Natural killer cell (primary cell): Measurements from ENCODE around the gene P2RX3. TPM values are rescaled to one million over a fixed set of nuclear protein-coding genes. Genes with fewer than 3 reads are reported as not detected.
A peak's percentile ranks its signal among the peaks of the same experiment; 100 is the strongest.

Source experiments
- ATAC-seq, 3 donors: fragments of 150-1000 bp in 2 of 3; fragments of 200-7000 bp in 1 of 3; cut with Tn5 transposase; 1 replicate in 1 of 3; 2 replicates in 2 of 3; pipeline ENCODE4 v1.10.0; 2021; ENCODE audit warnings: mild to moderate bottlenecking in 2 of 3, moderate library complexity in 2 of 3
- DNase-seq, 2 donors: peaks; one replicate each; pipeline versions ENCODE4 v3.0.0 to v3.0.0-alpha.2; 2013 to 2021; ENCODE audit warnings: mixed read lengths in 1 of 2
- H3K27ac ChIP-seq: one replicate; pipeline ENCODE4 v1.5.1; 2013; ENCODE audit warnings: mild to moderate bottlenecking, low read length
- H3K27me3 ChIP-seq: one replicate; pipeline ENCODE4 v1.6.1; 2013; ENCODE audit warnings: low read length; ENCODE audit not compliant: control insufficient read depth, insufficient read depth
- H3K36me3 ChIP-seq: one replicate; pipeline ENCODE4 v1.6.1; 2013; ENCODE audit warnings: low read length; ENCODE audit not compliant: control insufficient read depth, insufficient read depth
- H3K4me1 ChIP-seq: one replicate; pipeline ENCODE4 v1.6.1; 2013; ENCODE audit warnings: low read length; ENCODE audit not compliant: control insufficient read depth, insufficient read depth
- H3K4me3 ChIP-seq: one replicate; pipeline ENCODE4 v1.5.1; 2013; ENCODE audit warnings: low read length
- H3K9me3 ChIP-seq: one replicate; pipeline ENCODE4 v1.6.1; 2013; ENCODE audit warnings: low read length; ENCODE audit not compliant: control insufficient read depth, insufficient read depth
- H3K27ac Mint-ChIP-seq, 2 donors: one replicate each; pipeline ENCODE4 v1.8.0; 2022; ENCODE audit warnings: mild to moderate bottlenecking in 2 of 2, mixed read lengths in 2 of 2, moderate library complexity in 1 of 2
- H3K27me3 Mint-ChIP-seq, 2 donors: one replicate each; pipeline ENCODE4 v1.8.0; 2022; ENCODE audit warnings: low read depth in 2 of 2, mixed read lengths in 2 of 2
- H3K36me3 Mint-ChIP-seq: one replicate; pipeline ENCODE4 v1.8.0; 2022; ENCODE audit warnings: mixed read lengths
- H3K4me1 Mint-ChIP-seq, 2 donors: one replicate each; pipeline ENCODE4 v1.8.0; 2022; ENCODE audit warnings: mixed read lengths in 2 of 2
- H3K4me3 Mint-ChIP-seq: one replicate; pipeline ENCODE4 v1.8.0; 2022; ENCODE audit warnings: mild to moderate bottlenecking, moderate library complexity, mixed read lengths
- H3K9me3 Mint-ChIP-seq, 2 donors: one replicate each; pipeline ENCODE4 v1.8.0; 2022; ENCODE audit warnings: mixed read lengths in 2 of 2
- CTCF ChIP-seq: fragments of 200-600 bp; IDR thresholded peaks from one replicate; pipeline ENCODE4 v1.8.0; 2022; ENCODE audit warnings: antibody characterized with exemption
- WGBS: methylation state at CpG from one replicate; pipeline ENCODE4 v1.1.7; 2013; ENCODE audit warnings: missing lambda C conversion rate; ENCODE audit not compliant: insufficient coverage; 5-methylcytosine and 5-hydroxymethylcytosine counted together
- intact Hi-C: fragments of 100-400 bp; cut with micrococcal nuclease; formaldehyde crosslinking; loops from one replicate; pipeline ENCODE4 v1.14.2; 2022
- total RNA-seq, 4 donors: library from RNA; stranded (reverse); fragments of 120-200 nt in 1 of 4; gene quantifications; one replicate each; pipeline versions ENCODE4 v1.2.3 to v1.2.4, GENCODE V29; 2013 to 2022

The P2RX3 gene
- total RNA-seq, 3 donors from 2014 or later (not counting 1 experiment from before 2014, with no cell fraction given), result not detected

DNA sequence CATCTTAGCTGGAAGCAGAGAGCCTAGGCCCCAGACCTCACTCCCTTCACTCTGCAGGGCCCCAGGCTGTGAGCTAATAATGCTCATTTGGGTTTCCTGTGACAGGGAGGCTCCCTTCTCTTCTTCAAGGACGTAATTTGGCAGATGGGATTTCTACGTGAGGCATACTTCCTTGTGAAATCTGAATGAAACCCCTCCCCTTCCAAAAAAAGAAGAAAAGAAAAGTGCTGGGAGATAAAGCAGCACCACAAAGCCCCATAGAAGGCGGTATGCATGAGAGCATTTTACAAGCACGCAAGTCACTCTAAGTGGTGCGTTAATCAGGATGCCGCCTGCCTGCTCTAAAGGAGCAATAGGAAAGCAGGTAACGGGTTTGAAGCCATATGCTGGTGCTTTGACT is 5.7 kb downstream of the P2RX3 start:
- peaks cover 21 to 23% of the 10 kb centered on the region in 2 donors for H3K4me1 Mint-ChIP-seq
- H3K9me3 Mint-ChIP-seq, result no peaks in the 10 kb centered on the region
- Histone ChIP-seq H3K4me1 (peaks cover 12% of the 10 kb centered on the region), H3K9me3 (no peaks in the 10 kb centered on the region), H3K27me3 (no peaks in the 10 kb centered on the region), H3K27ac (no peak overlapping the region), H3K4me3 (no peak overlapping the region), H3K36me3 (no peaks in the 10 kb centered on the region)
- H3K27ac Mint-ChIP-seq, result no peak overlapping the region
- 86% methylated on average over 6 of the region's 7 CpGs for WGBS
- H3K27me3 Mint-ChIP-seq, result peaks cover 0 to 11% of the 10 kb centered on the region in 2 donors
- TF ChIP-seq CTCF, result no peak
- DNase-seq (no peak), ATAC-seq (no peak)
- H3K36me3 Mint-ChIP-seq, result no peaks in the 10 kb centered on the region
- intact Hi-C loops, result loop anchor here (2.0 kb wide), 1 partner anchor 457 kb away; no protein-coding TSS in a partner anchor
- H3K4me3 Mint-ChIP-seq, result no peak overlapping the region

DNA sequence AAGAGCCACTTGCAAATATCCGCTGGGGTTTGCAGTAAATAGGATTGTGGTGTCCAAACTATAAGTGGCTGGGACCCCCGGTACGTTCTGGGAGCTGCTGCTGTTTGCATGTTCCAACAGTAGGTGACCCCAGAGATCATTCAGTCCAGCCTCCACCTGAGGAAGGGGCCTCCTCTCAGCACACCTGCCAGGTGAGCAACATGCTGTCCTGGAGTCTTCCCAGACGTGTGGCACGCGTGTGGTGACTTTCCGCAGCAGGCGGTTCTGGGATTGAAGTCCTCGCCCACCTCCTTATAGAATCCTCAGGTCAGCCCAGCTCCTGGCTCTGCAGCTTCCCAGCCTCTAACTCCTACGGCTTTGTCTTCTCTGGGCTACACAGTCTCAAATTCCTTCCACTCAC is 6.7 kb downstream of the P2RX3 start:
- ATAC-seq, result no peak
- no peak for TF ChIP-seq CTCF
- H3K4me1 Mint-ChIP-seq, result peaks cover 21 to 23% of the 10 kb centered on the region in 2 donors

DNA sequence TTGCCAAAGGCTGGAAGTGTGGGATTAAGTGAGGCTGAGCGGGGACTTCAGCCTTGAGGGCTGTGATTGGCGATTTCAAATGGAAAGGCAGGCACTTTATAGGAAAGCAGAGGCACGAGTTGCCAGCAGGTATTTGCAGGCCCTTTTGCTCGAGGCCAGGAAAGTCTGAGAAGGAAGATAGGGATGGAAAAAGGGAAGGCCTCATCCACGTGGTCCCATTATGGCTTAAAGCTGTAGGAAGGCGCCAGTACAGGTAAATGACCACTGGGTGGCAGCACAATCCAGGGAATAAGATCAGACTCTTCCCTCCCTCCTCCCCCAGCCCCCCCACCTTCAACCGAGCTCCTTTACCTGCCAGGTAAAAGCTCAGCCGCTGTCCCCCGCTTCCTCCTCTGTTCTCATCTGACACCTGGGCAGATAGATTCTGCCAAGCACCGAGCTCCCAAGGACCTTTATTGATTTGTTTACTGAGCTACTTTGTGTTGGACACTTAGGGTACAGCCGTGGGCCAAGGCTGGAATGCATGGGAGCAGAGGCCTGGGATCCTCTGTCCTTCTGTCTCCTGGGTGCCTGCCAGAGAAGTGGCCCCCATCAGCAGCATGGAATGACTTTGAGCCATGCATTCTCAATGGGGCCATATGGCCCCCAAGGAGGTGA is 7.5 kb downstream of the P2RX3 start:
- Mint-ChIP-seq H3K4me1 (peaks cover 16 to 19% of the 10 kb centered on the region in 2 donors), H3K27me3 (peaks cover 0 to under 1% of the 10 kb centered on the region in 2 donors), H3K27ac (no peak overlapping the region), H3K4me3 (no peak overlapping the region), H3K9me3 (no peaks in the 10 kb centered on the region), H3K36me3 (no peaks in the 10 kb centered on the region)
- TF ChIP-seq CTCF, result peak; percentile 84
- H3K27ac ChIP-seq, result no peak overlapping the region
- 24% methylated on average over 11 of the region's 11 CpGs for WGBS
- peaks cover 17% of the 10 kb centered on the region for H3K4me1 ChIP-seq
- no peak overlapping the region for H3K4me3 ChIP-seq
- no peaks in the 10 kb centered on the region for H3K9me3 ChIP-seq
- peak; percentile 57 to 88 for DNase-seq
- H3K36me3 ChIP-seq, result no peaks in the 10 kb centered on the region
- H3K27me3 ChIP-seq, result no peaks in the 10 kb centered on the region
- intact Hi-C loops, result loop anchor here (1.0 to 5.0 kb wide), 4 partner anchors 137 to 455 kb away; no protein-coding TSS in a partner anchor
- ATAC-seq, result peak; percentile 69 to 87 (median 86)

More for the DNA sequence above, 6.7 kb downstream of the P2RX3 start:
- Histone ChIP-seq H3K9me3 (no peaks in the 10 kb centered on the region), H3K4me3 (no peak overlapping the region), H3K36me3 (no peaks in the 10 kb centered on the region), H3K4me1 (peaks cover 15% of the 10 kb centered on the region), H3K27ac (no peak overlapping the region), H3K27me3 (no peaks in the 10 kb centered on the region)
- H3K36me3 Mint-ChIP-seq, result no peaks in the 10 kb centered on the region
- intact Hi-C loops, result loop anchor here (1.0 to 5.0 kb wide), 4 partner anchors 137 to 456 kb away; no protein-coding TSS in a partner anchor
- no peaks in the 10 kb centered on the region for H3K9me3 Mint-ChIP-seq
- H3K27ac Mint-ChIP-seq, result no peak overlapping the region
- no peak for DNase-seq
- H3K4me3 Mint-ChIP-seq, result no peak overlapping the region
- 94% methylated on average over 10 of the region's 10 CpGs for WGBS
- peaks cover 0 to 5% of the 10 kb centered on the region in 2 donors for H3K27me3 Mint-ChIP-seq
